Astrocyte (in vitro differentiated cells and primary cell): ENCODE measurements around the gene IFRD1.

Experiments used
- CTCF ChIP-seq: IDR thresholded peaks from 2 replicates; pipeline ENCODE4 v1.5.1; 2011; ENCODE audit warnings: low read depth, mild to moderate bottlenecking, inconsistent platforms, low read length, moderate library complexity; ENCODE audit not compliant: insufficient read depth
- EZH2 ChIP-seq: IDR thresholded peaks from 2 replicates; pipeline ENCODE4 v1.6.1; 2012; ENCODE audit warnings: mild to moderate bottlenecking, low read length, inconsistent platforms; ENCODE audit not compliant: insufficient read depth

GRCh38 chr7:112421666-112422486 is 28.4 kb upstream of the IFRD1 start:
- no peak for TF ChIP-seq CTCF
- TF ChIP-seq EZH2 = no peak
